Amygdala (tissue), 56 donors: Measurements from ENCODE around the gene DOP1B.
"Not testable (repeated sequence)": the region's sequence is repeated elsewhere in the genome, so short reads cannot be mapped to it uniquely, and the experiment has no call there.

Experiments
- DNase-seq, 56 donors: peaks; one replicate each; lab custom pipeline; 2025; lab: John Stamatoyannopoulos, UW

Gene DOP1B

GRCh38 chr21:36199021-36199420 is 42.4 kb downstream of the DOP1B start:
- no peak for DNase-seq

- DNase-seq, result not testable (repeated sequence)
Measured at GRCh38 chr21:36199575-36199974, 43.0 kb downstream of the DOP1B start.

- no peak for DNase-seq
Measured at GRCh38 chr21:36200081-36200561, 43.5 kb downstream of the DOP1B start.

- no peak for DNase-seq
Measured at GRCh38 chr21:36202726-36203602, 46.3 kb downstream of the DOP1B start.

- DNase-seq, result peak in 4 of 56 donors; percentile 8 to 17 (median 12)
Measured at GRCh38 chr21:36203603-36203889, 46.9 kb downstream of the DOP1B start.

GRCh38 chr21:36204980-36205379 is 48.4 kb downstream of the DOP1B start:
- no peak for DNase-seq

- no peak for DNase-seq
Measured at GRCh38 chr21:36205962-36206361, 49.3 kb downstream of the DOP1B start.
